Activated CD8-positive, alpha-beta memory T cell treated with anti-CD3 and anti-CD28 coated beads, Interleukin-2, amount 50 U/mL, for 48 hours (primary cell): ENCODE data around the gene POLR3K.
"Not testable (repeated sequence)": the region's sequence is repeated elsewhere in the genome, so short reads cannot be mapped to it uniquely, and the experiment has no call there.

Experiments
- DNase-seq: peaks from one replicate; pipeline ENCODE4 v3.0.0-alpha.2; 2020

The POLR3K gene

GRCh38 chr16:63998-64913 lies 10.8 kb upstream of the POLR3K start:
- DNase-seq = no peak

- DNase-seq = no peak
These were observed 10.1 kb upstream of the POLR3K start for GRCh38 chr16:63466-63865.

- no peak for DNase-seq
These were observed 9.6 kb upstream of the POLR3K start for GRCh38 chr16:62968-63391.

- DNase-seq = no peak
These were observed 9.0 kb upstream of the POLR3K start for GRCh38 chr16:62283-62967.

GRCh38 chr16:61879-62281 lies 8.5 kb upstream of the POLR3K start:
- no peak for DNase-seq

- no peak for DNase-seq
These were observed 7.8 kb upstream of the POLR3K start for GRCh38 chr16:60929-61878.

- DNase-seq = no peak
These were observed 6.8 kb upstream of the POLR3K start for GRCh38 chr16:60166-60565.

GRCh38 chr16:59440-60059 lies 6.1 kb upstream of the POLR3K start:
- no peak for DNase-seq

- DNase-seq = no peak
These were observed 5.4 kb upstream of the POLR3K start for GRCh38 chr16:58491-59439.

GRCh38 chr16:57711-58110 lies 4.3 kb upstream of the POLR3K start:
- DNase-seq = no peak

GRCh38 chr16:56231-56927 lies 3.0 kb upstream of the POLR3K start:
- DNase-seq = no peak

- DNase-seq = no peak
These were observed 2.2 kb upstream of the POLR3K start for GRCh38 chr16:55571-56136.

GRCh38 chr16:54237-54581 lies 801 bp upstream of the POLR3K start:
- DNase-seq = no peak

- DNase-seq = no peak
These were observed 2.4 kb downstream of the POLR3K start for GRCh38 chr16:50769-51591.

GRCh38 chr16:47234-47633 lies 6.2 kb downstream of the POLR3K start:
- no peak for DNase-seq

GRCh38 chr16:46510-46909 lies 6.9 kb downstream of the POLR3K start:
- not testable (repeated sequence) for DNase-seq

GRCh38 chr16:45454-45853 lies 8.0 kb downstream of the POLR3K start:
- DNase-seq = no peak

- DNase-seq = no peak
These were observed 8.8 kb downstream of the POLR3K start for GRCh38 chr16:44655-45054.

- DNase-seq = no peak
These were observed 10.1 kb downstream of the POLR3K start for GRCh38 chr16:43294-43693.

- no peak for DNase-seq
These were observed 10.7 kb downstream of the POLR3K start for GRCh38 chr16:42691-43090.
